ENCODE measurements around the gene THBD.
A peak's percentile ranks its signal among the peaks of the same experiment; 100 is the strongest.

The THBD gene

DNA sequence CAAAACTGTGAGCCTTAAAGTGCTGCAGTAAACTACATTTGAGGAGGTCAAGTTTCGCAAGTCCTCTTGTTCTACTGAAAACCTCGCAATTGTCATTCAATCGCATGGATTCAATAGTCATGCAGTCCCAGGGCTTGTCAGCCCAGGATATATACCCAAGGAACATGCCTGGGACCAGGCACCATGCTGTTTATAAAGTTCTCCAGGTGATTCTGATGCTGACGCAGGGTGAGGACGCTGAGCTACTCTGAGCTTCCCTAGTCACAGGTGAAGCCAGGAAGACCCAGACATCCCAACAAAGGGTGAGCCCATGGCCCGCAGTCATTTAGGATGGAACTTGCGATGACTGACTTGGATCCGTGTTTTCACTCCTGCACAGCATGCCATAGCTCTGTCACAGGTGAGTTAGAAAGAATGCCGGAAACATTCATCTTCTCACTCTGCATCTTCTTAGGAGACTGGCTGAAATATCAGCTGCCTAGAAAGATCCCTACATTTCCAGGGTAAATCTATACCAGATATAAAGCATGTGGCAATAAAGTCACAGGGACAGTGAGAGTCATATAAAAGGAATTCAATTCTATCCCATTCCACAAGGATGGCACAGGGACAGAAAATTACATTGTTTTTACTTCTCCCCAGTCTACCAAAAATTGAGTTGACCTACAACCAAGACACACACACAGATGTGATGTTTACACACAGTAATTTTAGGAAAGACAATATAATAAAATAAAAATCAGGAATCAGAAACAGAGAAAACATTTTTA, 41.4 kb downstream of the THBD start:
- no peak for DNase-seq

DNA sequence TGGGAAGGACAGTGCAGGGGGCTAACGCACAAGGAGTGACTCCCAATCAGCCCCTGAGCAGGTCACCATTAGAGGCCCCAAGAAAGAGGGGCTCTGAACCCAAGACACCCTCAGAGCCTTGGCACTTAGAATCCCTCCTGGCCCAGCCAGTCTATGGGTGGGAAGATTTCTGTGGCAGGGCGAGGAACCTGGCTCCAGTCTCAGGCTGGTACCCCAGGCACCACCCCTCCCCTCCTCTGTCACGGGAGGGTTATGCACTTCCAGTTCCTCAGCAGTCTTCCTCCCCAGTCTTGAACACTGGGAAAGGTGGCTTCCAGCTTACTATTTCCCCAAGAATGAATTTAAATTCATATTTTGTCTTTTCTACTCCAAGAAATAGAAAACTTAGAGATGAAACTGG, 42.0 kb downstream of the THBD start:
- no peak for DNase-seq

DNA sequence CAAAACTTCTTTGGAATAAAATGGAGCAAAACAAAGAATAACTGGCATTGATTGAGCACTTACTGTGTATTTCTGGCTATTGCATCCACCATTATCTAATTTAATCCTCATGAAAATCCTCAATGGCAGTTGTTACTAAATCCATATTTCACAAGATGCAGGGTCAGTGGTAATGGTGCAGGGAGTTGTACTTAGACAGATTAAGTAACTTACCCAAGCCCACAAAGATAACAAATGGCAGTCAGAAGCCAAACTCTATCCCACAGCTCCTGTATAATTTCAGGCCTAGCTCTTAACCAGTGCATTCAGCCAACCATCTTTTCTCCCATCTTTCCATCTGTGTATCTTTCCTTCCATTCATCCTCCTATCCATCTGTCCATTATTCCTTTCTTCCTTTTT, 43.7 kb downstream of the THBD start:
- no peak for DNase-seq

DNA sequence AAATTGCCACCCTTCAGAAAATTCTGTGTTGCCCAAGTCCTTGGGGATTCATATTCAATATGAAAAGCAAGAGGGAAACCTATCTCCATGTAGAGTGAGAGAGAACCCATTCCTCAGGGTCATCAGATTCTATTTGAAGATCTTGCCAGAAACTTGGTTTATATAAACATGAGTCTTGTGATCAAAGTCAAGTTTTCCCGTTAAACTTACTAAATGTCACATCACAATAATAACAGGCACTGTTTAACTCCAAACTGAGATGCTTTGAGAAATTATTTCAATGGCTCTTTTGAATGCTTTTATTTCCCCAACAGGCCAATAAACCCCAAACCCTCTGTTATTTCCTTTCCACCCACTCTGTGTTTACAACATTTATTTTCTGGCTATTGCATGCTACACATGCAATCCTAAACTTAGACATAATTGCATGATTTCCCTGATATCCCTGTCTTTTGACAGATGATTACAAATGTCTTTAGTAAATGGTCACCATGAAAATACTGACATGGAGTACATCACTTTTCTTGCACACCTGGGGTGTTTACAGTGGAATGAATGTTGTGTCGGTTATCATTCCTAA, 45.5 kb downstream of the THBD start:
- peak; percentile 33 to 66 (median 62) for DNase-seq

DNA sequence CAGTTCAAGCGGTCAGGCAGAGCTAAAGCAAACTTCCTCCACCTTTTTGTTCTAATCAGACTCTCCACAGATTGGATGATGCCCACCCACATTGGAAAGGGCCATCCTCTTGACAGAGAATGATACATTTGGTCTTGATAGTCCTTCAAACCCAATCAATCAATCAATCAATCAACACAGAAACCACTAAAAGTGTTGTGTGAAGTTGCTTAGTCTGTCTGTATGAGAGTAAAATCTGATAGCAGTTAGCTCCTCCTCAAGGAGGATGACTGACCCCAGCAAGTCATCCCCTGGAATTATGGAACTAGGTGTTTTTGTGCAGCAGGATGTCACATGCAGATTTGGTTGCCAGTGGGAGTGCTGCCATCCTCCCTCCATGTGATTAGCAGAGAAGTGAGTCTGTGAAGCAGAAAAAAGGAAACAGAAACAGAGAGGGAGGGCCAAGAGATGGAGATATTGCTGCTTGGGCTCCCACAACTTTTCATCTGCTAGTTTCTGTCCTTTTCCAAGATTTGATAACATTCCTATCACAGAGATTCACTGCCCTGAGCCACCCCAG, 46.3 kb downstream of the THBD start:
- DNase-seq, result peak; percentile 64 to 80 (median 66)

DNA sequence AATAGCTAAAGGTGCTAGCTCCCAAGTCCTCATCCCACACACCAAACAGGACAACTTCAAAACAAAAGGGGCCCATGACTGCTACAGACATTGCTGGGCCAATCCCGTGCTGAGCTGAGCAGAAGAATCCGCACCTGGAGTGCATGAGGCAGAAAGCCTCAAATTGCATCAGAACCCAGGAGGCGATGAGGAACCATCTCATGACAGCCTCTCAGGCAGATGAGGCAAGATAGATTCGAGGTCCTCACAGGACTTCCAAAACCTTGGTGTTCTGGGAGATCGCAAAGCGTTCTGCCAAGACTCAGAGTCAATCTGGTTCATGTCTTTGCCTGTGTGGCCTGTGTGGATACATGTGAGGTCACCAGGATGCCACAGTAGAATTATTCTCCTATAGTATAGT, 47.2 kb downstream of the THBD start:
- DNase-seq, result peak; percentile 66 to 71 (median 69)

DNA sequence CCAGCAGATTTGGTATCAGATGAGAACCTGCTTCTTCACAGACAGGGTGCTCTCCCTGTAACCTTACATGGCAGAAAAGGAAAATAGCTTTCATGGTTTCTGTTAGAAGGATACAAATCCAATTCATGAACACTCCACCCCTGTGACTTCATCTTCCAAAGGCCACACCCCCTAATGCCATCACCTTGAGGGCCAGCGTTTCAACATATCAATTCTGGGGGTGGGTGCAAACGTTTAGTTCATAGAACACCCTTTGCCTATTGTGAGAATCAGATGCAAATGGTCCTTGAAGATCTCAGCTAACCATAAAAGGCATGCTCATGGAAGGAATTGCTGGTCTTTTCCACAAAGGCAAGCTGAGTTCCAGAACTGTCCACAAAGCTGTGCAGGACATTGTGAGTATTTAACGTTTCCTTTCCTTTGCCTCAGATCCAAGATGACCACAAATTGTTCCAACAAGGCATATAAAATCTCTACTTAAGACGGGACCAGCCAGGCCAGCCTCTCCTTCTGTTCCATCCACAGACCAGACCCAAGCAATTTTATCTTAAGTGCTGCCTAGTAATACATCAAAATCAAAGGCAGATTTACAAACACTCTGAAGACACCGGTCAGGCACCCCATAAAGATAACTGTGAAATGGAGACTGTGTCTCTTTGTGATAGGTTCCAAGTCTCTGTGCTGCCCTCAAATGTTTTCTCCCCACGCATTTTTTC, 49.1 kb downstream of the THBD start:
- DNase-seq, result no peak

DNA sequence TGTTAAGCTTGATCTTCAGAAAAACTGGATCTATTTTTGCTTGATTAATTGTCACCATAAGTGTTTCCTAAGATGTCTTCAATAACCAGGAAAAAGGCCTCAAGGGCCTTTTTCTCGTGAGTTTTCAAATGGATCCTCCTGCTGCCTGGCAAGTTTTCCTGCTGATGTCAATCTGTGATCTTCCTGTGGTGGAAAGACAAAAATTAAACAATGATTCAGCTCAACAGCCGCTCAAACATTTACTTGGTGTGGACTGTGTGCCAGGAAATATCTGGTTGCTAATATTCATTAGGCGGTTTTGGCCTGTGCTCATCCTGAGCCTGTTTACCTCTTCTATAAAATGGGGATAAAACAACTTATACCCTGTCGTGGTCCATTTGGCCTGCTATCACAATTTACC, 49.7 kb downstream of the THBD start:
- DNase-seq, result no peak

DNA sequence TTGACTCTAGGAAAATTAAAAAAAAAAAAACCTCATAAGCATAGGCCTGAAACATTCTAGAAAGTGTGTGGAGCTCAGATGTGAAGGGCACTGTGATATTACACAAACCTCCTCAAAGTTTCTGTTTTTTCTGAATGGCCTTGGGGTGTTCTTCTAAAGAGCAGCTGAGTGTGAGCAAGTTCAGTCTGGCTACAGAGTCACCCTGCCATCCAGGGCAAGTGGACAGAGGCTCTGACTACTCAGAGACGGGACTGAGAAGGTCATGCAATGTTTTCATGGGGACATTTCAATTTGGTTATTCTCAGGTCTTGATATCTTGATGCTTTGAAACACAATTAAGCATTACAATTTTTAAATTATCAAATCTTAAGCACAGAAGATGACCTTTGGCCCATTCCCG, 51.0 kb downstream of the THBD start:
- no peak for DNase-seq

DNA sequence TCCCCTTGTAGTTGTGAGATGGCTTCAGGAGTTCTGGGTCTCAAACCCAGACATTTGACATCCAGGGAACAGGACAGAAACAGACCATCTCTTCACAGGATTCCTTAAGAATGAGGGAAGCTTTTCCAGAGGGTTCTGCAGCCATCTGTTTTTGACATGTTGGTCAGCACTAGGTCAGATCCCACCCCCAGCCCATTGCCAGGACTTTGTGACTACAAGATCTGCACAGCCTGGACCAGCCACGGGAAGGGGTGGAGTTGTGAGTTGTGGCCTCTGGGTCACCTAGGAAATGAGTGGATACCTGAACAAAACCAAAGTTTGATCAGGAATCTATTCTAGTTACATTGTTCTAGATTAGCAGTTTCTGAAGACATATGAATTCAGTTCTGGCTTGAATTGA, 53.5 kb downstream of the THBD start:
- peak in 1 of 3 donors; percentile 13 for DNase-seq

All from suppressor macrophage treated with lipopolysaccharide for 1 hour (primary cell).